Neural progenitor cell (in vitro differentiated cells): ENCODE data around the gene CDK2AP2.

Experiments used
- CTCF ChIP-seq: fragments of 200-600 bp; sonication (generic); IDR thresholded peaks from 2 replicates; pipeline ENCODE4 v1.5.1; 2017; ENCODE audit warnings: antibody characterized with exemption, mild to moderate bottlenecking
- EZH2 ChIP-seq: fragments of 200-600 bp; sonication (generic); IDR thresholded peaks from 2 replicates; pipeline ENCODE4 v1.6.1; 2017; ENCODE audit warnings: antibody characterized with exemption, mild to moderate bottlenecking, moderate library complexity
- EZH2phosphoT487 ChIP-seq: fragments of 200-600 bp; sonication (generic); IDR thresholded peaks from 2 replicates; pipeline ENCODE4 v1.6.1; 2017; ENCODE audit warnings: antibody characterized with exemption

DNA sequence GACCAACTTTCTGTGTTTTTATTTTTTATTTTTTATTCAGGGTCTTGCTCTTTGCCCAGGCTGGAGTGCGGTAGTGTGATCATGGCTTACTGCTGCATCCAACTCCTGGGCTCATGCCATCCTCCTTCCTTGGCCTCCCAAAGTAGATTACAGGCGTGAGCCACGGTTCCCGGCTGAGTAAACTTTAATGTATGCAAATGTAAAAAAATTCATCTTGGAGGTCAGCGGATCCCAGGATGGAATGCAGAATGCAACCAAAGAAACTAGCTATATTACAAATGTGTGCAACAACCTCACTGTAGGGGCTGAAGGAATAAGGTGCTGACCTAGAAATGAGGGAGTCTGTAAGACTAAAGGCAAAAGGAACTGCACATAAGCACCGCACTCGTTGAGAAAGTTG is 6.2 kb upstream of the CDK2AP2 start:
- TF ChIP-seq EZH2phosphoT487: no peak
- TF ChIP-seq CTCF: no peak
- TF ChIP-seq EZH2: no peak
